GM21723 (cell line): ENCODE results near the gene HDAC4.

Experiments used
- ATAC-seq: cut with Tn5 transposase; IDR thresholded peaks from one replicate; pipeline ENCODE4 v1.9.1; 2021; ENCODE audit warnings: mild to moderate bottlenecking, moderate library complexity; ENCODE audit not compliant: unreplicated experiment

The HDAC4 gene

DNA sequence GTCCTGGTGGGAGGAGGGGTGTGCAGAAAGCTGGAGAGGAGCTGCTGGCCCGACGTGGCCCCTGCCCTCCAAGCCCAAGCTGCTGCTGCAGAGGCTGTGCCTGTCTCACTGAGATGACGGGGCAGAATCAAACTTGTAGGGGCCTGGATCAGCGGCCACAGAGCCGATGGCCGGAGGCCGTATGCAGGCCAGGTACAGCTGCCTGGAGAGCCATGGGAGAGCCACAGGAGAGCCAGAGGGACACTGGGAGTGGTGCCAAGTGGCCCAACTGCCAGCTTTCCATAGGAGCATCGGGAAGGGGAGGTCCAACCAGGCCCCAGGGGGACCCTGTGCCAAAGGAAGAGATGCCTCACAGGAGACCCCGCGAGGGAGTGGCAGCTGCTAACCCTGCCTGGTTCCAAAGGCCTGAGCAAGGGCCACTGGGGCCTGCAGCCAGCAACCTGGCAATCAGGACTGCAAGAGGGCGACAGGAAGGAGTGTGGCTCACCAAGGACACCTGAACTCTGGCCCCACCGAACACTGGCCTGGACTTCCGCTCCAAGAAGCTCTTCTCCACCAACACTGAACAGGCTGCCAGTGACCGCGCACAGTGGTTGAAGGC lies 70.7 kb downstream of the HDAC4 start:
- no peak for ATAC-seq

DNA sequence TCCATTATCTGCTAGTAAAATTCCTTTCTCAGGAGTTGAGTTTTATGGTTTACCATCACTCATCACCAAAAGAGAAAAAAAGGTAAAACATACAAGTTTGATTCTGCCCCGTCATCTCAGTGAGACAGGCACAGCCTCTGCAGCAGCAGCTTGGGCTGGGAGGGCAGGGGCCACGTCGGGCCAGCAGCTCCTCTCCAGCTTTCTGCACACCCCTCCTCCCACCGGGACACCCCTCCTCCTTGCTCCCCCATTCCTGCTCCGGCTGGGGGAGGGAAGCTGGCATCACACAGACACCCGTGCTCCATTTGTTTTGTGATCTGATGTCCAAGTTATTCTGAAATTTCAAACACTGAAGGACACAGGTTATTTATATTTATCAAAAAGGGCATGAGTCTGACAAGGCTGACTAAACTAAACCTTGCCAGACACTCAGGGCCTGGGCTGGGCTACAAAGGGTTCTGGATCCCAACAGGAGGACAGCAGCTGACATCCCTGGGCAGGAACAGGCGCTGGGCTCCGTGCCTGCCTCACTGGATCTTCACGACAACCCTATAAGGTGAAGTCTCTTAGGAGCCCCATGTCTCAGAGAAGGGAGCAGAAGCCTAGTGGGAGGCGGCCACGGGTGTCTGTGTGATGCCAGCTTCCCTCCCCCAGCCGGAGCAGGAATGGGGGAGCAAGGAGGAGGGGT lies 71.4 kb downstream of the HDAC4 start:
- ATAC-seq = no peak

DNA sequence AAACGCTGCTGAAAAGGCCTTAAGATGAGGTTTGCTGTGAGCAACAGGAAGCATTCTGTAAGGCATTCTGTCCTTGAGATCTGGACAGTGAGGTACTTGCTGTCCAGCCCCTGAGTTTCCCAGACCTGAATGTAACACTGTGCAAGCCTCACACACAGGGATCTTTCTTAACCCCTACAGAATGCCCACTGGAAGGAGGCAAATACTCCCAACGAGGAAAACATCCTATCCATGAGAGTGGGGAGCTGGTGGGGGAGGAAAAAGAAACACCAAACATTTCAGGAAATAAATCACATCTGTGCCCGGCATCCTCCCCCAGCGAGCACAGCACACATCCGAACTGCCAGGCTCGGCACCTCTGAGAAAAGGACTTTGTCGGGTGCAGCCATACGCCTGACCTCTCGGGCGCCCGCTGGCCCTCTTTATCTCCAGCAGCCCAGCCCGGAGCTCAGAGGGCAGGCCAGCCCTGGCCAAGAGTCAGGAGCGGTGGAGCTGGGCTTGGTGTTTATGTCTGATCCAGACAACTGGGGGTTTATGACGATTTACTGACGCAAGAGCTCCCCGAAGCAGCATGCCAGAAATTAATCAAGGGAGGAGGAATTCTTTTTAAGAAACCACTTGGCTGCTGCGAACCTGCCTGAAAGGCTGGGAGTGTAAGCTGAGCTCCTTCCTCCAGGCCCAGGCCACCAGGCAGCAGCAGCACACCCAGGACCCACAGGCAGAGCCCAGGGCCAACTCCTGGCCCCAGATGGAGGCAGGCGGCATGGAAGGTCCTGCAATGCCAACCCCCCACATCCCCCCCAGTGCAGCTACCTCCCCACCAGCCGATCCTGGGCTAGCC lies 72.2 kb downstream of the HDAC4 start:
- ATAC-seq = no peak

DNA sequence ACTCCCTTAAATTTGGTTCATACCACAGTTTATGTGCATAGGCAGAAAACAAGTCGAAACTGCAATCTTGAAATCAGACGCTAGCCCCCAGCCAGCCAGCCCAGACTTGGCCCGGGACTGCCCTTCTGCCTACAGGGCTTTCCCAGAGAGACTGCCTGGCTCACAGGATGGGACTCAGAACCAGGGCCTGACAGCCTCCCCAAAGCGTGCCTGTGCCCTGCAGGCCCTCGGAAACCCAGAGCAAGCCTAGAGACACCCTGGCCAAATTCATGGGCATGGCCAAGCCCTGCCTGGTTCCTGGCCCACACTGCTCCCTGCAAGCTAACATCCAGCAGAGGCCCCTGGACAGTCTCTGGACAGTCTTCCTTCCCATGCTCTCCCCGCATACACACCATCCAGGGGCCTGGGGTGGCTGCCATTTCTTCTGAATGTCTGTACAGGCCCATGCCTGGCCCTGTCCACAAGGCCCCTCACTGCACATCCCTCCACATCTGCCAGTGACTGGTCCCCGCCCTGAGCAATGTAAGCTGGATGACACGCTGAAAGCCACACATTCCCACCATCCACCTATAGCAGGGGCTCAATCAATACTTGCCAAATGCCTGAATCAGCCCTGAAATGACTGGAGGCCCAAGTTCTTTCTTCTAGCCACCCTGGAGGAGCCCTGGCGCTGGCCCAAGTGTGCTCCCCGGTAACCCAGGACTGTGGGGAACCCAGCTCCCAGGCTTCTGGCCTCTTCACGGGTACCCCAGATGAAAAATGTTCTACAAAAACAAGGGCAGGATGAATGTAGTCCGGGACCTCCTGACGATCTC lies 73.1 kb downstream of the HDAC4 start:
- ATAC-seq = no peak

DNA sequence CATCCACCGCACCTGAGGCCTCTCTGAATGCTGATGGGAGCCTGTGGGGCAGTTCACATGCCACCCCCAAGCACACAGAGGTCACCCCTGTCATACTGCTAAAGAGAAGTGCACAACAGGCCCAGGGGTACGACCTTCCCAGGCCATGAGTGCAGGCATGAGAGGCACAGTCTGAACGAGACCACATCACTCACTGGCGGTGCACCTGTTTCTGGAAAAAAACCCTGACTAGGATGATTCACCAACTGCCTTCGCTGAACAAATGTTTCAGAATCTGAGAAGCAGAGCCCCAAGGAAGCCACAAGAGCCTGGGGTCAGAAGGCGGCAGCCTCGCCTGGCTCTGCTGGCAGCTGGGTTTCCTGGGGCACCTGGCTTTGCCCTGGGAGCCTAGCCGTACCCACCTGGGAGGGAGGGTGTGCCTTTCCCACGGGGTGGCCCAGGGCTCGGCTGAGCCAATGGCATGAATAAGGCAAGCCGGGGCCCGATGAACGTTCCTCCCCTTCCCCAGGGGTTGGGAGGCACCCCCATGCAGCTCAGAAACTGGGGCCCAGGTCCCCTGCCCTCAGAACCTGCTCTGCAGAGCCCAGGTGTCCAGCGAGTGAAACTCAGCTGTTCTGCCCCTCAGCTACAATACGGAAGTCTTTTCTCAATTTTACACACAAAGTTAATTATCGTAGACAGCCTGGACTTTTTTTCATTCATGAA lies 73.8 kb downstream of the HDAC4 start:
- no peak for ATAC-seq

DNA sequence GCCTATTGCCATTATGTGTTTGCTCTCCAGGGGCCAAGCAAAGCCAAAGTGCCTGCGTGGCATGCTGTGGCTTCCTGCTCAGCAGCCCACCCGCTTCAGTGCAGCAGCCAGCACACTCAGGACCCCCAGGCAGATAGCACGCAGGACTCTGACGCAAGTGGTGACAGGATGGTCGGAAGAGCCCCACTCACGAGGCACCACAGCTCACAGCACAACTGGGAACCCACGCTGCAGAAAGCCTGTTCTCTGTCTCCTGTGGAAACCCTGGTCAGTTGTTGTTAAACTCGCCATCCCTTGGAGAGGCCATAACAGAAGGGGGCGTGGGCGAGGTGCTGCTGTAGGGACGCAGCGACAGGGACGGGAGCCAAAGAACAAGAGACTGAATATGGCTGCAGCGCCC lies 76.4 kb downstream of the HDAC4 start:
- ATAC-seq = no peak

DNA sequence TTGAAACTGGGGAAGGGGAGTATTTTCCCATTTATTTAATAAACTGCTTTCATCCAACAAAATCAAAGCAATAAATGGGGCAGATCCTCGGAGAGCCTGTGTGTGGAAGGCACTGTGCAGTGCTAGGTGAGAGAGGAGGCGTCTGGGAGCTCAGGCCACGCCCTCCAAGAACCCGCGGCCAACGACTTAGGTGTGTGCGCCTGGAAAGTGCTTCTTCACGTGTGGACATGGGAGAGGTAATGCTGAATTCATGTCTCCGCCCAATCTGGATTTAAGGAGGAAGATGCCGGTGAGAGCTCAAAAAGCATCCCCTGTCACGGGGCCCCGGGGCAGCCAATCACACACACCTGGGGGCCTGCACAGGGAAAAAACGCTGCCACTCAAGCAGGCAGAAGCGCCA lies 77.4 kb downstream of the HDAC4 start:
- no peak for ATAC-seq

DNA sequence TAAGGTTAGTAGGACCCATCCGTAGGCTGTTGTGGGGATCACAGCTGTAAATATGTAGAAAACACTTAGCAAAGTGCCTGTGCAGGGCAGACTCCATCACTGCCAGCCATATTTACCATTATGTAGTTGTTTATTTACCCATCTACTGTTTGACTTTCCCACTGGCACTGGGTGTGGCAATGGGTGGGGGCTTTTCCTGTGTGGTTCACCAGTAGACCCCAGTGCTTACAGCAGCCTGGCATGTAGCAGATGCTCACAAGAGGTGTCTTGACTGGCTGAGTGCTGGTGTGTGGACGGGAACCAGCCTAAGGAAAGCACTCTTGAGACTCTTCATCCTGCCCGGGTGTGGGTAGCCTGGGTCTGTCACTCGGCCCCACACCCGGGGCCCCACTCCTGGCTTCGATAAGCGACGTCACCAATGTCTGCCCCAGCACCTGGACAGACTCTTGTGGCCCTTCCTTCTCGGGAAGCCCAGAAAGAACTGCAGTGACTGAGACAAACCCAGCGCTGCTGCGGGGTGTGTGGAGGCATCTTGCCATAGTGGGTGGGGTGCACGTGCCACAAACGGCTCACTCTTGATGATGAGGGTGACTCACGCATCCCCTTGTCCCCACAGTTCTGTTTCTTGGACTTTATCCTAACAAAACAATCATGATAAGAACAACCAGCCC lies 78.3 kb downstream of the HDAC4 start:
- ATAC-seq = no peak

DNA sequence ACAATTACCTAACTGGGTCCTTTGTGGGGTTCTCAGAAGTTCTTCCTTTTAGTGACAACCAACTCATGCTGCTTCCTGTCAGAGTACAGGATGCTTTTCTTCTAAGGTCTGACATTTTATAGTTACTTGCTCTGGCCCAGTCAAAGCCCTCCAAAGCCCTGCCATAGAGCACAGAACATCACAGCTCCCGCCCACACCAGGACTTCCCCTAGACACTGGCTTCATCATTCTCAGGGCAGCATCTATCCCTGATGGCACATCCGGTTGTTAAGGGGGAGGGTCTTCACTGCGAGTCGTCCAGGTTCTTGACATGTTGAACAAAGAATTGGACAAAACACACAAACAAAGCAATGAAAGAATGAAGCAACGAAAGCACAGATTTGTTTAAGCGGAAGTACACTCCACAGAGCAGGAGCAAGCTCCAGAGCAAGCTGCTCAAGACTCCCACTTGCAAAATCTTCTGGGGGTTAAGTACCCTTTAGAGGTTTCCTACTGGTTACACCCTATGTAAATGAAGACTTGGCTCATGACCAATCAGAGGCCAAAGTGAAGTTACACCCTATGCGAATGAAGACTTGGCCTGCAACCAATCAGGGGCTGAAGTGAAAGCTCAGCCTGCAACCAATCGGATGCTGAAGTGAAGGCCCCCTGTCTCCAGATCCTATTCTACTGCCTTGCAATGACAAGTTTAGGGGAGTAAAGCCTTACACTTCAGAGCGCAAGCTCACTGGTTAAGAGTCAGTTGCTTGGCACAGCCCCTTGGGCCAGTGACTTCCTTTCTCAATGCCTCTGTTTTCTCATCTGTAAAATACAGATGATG lies 79.0 kb downstream of the HDAC4 start:
- ATAC-seq = no peak

DNA sequence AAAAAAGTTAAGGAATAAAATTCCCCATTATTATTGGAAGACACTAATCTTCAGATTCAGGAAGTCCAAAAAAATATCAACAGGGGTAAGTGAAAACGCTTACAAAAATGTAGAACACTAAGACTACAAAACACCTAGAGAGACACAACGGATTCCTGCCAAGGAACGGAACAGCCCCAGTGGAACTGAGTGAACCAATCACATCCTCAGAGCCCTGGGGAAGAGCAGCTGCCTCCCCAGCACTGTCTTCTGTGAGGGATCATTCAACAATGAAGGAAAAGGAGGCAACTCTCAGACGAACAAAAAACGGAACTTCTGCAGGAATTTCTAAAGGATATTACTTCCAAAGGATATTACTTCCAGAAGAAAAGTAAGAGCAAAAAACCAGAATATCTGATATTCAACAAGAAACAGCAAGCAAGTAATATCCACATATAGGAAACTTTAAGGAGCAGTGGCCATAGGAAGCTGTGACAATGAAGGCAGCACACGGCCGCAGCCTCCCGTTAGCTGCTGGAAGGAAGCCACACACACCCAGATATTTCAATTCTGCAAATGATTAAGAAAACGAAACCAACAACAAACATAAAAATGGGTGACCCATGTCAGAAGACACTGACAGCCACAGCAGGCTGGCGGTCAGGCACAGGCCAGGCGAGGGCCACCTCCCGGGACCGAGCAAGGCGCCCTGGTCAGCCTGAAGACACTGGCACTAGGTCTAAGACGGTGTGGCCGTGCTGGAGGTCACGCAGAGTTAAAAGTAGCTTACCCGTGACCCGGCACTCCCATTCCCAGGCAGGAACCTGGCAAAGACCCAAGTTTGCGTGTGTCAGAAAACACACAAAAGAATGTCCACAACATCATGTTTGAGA lies 81.8 kb downstream of the HDAC4 start:
- ATAC-seq = no peak

DNA sequence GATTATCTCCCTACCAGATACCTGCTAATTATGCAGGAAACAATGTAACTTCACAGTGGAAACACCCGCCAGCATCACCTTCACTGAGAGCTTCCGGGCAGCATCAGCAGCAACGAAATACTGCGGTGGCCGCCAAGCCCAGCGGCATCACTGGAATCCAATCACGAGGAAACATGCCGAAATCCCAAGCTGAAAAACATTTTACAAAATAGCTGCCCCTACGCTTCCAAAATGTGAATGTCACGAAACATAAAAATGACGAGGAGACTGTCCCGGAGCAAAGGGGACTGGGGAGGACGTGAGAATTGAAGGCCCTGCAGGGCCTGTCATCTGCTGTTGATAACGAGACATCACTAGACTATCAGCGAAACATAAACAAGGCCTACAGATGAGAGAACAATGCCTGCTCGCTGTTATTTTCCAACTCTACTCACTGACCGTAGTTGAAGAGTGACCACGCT lies 82.6 kb downstream of the HDAC4 start:
- ATAC-seq = no peak

DNA sequence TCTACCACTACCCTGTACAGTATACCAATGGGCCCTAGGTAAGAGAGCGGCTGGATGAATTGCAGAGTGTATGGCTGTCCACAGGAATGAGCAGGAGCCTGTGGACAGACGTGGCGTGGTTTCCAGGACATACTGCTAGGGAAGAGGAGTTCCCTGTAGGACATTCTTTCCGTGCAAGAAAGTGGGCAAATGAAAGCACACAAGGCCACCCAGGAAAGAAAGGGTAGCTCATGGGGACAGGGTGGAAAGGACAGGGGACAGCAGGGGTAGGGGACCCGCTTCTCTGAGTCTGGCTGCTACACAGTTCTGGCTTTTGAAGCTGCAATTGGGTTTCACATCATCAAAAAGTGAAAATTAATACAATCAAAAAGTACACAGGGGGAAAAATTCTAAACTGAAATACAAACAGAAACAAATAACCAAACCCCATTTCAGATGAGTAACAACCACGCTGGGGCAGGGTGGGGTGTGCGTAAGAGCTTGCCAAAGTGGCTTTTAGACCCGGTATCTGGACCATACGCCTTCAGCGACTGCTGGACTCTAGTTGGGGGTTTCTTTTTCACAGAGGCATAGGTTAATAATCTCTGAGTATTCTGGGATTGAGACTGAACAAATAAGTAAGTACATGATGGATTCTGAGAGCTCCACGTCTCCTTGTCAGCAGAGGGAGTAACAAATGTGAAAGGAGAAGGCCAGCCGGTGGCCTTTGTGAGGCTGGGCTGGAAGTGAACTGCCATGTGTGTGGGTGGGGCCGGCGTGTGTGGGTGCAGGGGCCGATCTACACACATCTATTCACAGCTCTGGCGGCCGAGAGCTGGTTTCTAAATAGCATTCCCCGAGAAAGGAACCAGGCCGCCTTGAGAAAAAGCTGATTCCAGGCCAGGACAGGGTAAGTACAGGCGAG lies 84.0 kb downstream of the HDAC4 start:
- no peak for ATAC-seq

DNA sequence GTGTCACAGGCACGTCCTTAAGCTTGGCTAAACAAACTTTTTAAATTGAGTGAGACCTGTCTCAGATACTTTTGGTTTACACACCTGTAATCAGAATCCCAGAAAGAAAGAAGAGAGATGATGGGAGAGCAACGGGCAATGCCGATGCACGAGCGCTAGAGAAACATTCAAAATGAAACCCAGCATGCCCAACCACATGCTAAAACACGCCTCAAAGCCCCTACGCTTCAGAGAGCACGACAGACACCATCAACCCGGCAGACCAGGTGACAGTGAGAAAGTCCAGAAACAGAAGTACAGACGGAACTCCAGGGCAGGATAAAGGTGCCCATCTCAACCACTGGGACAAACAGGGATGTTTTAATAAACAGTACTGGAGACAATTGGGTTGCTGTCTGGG lies 85.5 kb downstream of the HDAC4 start:
- ATAC-seq = no peak

DNA sequence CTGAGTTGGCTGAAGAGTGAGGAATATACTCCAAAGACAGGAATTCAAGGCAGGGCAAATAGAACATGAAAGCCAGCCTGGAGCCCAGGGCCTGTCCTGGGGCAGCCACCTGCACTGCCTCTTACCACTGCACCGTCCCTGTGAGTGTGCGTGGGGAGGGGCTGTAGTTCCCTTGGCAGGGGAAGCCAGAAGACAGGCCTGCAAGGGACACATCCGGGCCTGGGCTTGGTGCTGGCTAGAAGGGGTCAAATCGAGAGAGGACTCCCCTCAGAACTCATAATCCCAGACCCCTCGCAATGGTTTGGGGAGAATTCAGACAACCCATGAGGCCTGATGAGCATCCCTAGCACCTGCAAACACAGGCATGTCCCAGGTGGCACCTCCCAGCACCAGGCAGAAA lies 87.0 kb downstream of the HDAC4 start:
- no peak for ATAC-seq

DNA sequence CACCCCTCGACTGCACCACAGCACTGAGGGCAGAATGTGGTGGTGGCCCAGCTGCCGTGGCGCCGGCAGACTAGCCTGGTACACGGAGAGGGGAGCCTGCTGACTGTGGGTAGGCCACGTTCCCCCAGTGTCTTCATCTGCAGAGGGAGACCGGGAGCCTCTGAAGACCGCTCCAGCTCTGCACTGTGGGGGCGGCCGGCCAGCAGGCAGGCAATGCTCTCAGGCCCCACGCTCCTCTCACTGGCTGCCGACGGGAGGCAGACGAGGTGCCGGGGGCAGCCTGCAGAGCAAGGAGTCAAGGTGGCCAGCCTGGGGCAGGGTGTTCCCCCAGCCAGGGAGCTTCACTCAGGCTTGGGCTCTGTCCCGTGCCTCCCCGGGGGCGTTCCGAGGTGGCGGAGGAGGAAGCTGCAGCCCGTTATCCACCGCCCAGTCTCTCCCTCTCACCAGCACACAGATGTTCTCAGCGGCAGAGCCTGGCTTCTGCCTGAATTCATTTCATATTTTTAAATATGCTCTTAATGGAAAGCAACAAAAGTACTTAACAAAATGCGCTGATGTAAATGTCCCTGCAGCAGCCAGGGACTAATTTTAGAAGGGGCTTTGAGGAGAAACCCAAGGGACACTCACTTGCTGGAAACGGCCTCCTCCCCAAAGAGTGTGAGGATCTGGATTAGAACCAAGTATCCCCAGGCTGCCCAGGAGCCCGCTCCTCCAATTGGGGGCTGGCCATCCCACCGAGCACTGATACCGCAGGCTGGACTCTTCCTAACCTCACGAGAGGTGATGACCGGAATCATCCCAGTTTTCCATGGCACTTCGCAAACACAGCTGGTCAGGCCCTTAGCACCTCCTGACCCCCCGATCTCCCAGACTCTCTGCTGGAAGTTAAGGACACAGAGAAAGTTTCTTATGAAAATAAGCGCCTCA lies 87.8 kb downstream of the HDAC4 start:
- ATAC-seq = no peak

DNA sequence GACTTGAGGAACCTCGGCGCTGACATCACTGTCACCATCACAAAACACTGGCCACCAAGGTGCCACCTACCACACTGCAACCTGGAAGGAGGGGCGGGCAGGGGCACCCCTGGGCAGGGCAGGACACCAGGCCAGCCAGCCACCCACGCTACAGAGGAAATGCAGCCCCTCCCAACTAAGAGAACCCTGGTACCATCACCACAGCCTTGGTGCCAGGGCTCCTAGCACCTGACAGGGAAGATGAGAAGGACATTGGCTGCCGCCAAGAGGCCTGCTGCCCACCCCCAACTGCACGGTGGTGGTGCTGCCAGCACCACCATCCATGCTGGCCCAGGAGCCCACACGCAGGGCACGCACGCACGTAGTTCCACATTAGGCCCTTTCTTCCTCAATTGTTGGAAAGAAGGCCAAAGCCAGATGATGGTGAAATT lies 88.7 kb downstream of the HDAC4 start:
- ATAC-seq = no peak
